Ureter (tissue), 1 donor: ENCODE results near the gene CYP26A1. TPM values are rescaled to one million over a fixed set of nuclear protein-coding genes. Genes with fewer than 3 reads are reported as not detected.
A peak's percentile ranks its signal among the peaks of the same experiment; 100 is the strongest.

ENCODE experiments used
- DNase-seq: peaks from one replicate; pipeline ENCODE4 v3.0.0-alpha.2; 2020; ENCODE audit warnings: low spot score
- total RNA-seq: library from RNA; stranded (reverse); gene quantifications from one replicate; pipeline ENCODE4 v1.2.4, GENCODE V29; 2023
- donor health status: DM: yes; HTN: yes; CAD: no.

The CYP26A1 gene
- total RNA-seq, 1 donor from 2014 or later: not detected

DNA sequence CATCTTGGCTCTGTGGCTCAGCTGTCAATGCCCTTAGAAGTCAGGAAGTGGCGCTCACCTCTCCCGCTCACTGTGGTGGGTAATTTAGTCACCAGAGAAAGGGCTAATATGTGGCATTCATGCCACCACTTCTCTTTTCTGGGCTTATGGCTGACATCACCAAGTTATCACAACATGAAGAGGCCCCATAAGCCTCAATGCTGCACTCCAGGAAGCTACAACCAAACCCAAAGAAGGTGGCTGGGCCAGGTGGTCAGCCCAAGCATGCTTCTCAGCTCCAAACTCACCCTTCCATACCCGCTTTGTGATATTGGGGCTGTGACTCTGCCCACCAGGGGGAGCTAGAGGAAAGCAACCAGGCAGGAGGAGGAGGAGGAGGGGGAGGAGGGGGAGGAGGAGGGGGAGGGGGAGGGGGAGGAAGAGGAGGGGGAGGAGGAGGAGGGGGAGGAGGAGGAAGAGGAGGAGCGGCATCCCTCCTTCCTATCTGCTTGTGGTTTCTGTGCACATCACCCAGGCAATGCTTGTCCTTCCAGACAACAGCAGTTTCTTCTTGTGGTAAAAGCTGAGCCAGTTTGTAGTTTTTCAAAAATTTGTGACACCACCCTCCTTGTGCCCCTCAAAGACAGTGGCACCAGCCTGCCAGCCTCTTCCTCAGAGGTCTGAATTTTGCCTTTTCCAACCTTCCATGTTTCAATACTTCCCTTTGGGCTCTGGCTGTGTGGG is 42.1 kb downstream of the CYP26A1 start:
- peak; percentile 65 for DNase-seq

DNA sequence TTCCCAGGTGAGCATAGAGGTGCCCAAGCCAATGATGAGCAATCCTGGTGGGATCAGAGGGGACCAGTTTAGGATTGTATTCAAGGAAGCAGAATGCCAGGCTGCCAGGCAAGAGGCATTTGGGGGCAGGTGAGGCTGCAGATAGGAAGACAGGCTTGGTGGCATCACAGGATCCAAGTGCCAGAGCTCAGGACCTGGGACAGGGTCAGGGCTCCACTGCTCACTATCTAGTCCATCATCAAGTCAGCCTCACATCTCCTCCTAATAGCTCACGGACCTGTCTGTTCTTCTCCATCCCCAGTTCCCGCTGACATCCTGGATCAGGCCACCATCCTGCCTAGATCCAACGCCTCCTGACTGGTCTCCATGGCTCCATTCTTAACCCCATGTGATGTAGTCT is 47.6 kb downstream of the CYP26A1 start:
- DNase-seq: no peak

DNA sequence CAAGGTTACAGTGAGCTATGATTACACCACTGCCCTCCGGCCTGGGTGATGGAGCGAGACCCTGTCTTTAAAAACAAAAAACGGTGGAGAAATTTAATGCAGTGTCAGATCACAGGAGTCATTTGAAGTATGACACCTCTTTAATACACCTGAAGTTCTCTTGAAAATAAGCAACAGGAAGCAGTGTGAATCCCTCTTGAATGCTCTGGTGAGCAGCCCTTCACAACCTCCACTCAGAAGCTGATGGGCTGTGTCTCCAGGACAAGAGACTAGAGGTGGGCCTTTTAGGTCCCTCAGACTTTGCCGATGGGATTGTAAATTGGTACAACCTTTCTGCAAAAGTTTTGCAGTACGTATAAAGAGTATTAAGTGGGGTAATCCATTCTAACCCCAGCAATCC is 50.1 kb downstream of the CYP26A1 start:
- DNase-seq: no peak

DNA sequence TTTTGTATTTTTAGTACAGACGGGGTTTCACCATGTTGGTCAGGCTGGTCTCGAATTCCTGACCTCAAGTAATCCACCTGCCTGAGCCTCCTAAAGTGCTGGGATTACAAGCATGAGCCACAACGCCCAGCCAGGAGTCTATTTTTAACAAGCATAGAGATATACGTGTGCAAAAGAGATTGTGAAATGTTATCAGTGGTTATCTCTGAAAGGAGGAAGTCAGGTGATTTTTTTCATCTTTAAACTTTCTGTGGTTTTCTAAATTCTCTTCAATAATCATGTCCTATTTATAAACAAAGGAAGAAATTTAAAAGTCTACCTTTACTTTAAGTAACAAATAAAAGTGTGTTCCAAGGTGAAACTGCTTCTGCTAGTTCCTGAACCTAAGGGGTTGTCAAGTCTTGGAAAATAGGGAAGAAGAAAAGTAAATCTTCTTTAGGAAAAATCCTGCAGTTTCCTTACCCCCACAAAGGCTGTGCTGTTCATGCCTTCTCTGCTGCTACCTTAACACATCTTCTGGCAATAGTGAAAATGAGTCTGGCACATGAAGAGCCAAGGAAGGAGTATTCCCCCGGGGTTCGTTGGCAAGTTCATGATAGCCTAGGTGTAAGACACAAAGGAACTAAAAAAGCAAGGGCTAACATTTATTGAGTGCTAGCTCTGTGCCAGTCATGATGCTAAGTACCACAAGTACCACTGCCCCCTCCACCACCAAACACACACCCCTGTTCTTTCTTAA is 51.1 kb downstream of the CYP26A1 start:
- no peak for DNase-seq

DNA sequence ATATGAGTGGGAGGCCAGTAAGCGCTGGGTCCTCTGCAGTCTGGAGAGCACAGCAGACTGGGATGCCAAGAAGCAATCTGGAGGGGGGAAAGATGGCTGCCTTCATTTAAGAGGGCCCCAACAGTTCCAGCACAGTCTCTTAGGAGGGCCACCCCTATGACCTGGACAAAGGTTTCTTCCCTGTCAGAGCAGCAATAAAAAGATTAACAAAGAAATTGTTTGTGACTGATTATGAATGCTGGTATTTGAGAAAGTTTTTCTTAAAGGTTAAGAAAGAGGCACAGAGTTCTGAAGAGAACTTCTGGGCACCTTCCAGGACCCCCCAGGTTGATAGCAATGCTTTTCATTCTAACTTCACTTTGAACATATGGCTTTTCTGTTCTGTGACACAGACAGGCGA is 52.3 kb downstream of the CYP26A1 start:
- DNase-seq: no peak

DNA sequence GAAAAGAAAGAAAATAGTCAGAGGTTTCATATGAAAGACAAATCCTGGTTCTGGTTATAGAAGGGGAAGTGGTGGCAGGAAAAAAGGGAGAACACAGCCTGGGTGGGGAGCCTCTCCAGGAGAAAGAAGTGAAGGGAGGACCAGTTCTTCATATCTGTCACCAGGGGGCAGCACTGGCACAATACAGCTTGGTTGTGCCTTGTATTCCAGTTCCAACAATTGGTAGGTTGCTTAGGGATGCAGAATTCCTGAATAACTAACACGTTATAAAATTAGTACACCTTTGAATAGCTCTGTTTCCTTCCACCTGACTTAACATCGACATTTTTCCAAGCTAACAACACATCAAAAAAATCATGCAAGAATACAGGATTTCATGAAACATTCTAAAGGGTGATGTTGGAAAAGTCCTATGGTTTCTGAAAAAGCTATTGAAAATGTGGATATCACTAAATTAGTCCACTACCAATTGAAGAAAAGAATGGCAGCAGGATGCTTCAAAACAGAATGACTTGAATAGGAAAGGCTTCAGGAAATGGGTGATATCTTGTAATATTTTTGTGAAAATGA is 52.9 kb downstream of the CYP26A1 start:
- no peak for DNase-seq

Other genes starting within 250 kb of the CYP26A1 start
- 16.6 TPM for gene EXOC6, start 225.4 kb upstream of the CYP26A1 start, total RNA-seq
- gene CYP26C1, start 13.1 kb upstream of the CYP26A1 start, total RNA-seq: 0.10 TPM